HG03521 (cell line): ENCODE measurements around the gene SERF2.
A peak's percentile ranks its signal among the peaks of the same experiment; 100 is the strongest.
"Not testable (repeated sequence)": the region's sequence is repeated elsewhere in the genome, so short reads cannot be mapped to it uniquely, and the experiment has no call there.

Source experiments
- ATAC-seq: cut with Tn5 transposase; IDR thresholded peaks from one replicate; pipeline ENCODE4 v1.9.1; 2021; ENCODE audit warnings: mild to moderate bottlenecking, moderate library complexity; ENCODE audit not compliant: unreplicated experiment

SERF2 gene

DNA sequence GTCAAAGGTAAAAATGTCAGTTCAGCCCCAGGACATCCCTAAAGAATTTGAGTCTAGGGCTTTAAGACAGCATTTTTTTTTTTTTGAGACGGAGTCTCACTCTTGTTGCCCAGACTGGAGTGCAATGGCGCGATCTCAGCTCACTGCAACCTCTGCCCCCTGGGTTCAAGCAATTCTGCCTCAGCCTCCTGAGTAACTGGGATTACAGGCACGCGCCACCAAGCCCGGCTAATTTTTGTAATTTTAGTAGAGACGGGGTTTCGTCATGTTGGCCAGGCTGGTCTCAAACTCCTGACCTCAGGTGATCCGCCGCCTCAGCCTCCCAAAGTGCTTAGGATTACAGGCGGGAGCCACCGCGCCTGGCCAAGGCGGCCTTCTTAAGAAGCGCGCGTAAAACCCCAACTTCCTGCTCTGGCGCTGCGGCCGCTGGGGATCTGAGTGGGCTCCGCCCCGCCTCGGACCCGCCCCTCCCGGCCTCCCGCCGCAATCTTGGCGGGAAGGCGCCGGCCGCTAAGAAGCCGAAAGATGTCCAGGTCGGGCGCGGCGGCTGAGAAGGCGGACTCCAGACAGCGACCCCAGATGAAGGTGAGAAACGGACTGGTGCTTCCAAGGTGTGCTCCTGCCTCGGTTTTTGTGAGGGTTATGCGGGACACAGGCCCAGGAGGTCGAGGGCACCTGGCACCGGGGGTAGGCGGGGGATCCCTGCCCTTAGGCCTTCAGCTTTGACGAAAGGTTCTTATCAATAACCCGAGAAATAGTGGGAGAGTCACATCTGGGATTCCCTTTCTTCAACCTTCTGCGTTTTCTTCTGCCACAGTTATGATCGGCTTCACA lies 34.6 kb downstream of the SERF2 start, which contains the start of gene WDR76:
TSS of gene WDR76 (plus strand) at position 495 of the 834 bp plus-strand sequence. CDS start at position 526, 31 bp downstream.
- ATAC-seq: peak; percentile 50

DNA sequence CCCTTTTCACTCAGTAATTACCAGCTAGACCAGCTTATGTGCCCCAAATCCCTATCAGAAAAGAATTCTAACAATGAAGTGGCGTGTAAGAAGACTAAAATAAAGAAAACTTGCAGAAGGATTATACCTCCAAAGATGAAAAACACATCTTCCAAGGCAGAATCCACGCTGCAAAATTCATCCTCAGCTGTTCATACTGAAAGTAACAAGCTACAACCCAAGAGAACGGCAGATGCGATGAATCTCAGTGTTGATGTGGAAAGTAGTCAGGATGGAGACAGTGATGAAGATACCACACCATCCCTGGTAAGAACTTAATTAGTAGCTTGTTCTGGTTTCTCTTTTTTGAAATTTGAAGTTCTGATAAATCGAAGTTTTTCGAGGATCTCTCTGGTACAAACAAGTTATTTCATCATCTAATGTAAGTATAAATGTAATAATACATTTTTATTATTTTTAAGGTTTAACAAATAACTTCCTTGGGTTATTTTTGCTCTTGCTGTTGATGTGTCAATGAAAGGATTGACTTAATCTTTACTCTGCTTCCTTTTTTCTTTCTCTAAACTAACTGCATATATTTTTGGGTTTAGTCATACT lies 36.0 kb downstream of the SERF2 start:
- ATAC-seq: no peak

DNA sequence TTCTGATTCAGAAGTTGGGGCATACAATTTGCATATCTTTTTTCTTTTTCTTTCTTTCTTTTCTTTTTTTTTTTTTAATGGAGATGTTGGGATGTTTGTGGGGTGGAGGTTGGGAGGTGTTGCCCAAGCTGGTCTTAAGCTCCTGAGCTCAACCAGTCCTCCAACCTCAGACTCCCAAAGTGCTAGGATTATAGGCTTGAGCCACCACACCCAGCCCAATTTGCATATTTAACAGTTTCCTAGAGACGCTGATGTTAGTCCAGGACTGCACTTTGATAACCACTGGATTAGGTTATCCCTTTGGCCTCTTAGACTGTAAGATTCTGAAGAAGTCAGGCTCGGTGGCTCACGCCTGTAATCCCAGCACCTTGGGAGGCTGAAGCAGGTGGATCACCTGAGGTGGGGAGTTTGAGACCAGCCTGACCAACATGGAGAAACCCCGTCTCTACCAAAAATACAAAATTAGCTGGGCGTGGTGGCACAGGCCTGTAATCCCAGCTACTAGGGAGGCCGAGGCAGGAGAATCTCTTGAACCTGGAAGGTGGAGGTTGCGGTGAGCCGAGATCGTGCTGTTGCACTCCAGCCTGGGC lies 37.9 kb downstream of the SERF2 start:
- ATAC-seq: not testable (repeated sequence)

DNA sequence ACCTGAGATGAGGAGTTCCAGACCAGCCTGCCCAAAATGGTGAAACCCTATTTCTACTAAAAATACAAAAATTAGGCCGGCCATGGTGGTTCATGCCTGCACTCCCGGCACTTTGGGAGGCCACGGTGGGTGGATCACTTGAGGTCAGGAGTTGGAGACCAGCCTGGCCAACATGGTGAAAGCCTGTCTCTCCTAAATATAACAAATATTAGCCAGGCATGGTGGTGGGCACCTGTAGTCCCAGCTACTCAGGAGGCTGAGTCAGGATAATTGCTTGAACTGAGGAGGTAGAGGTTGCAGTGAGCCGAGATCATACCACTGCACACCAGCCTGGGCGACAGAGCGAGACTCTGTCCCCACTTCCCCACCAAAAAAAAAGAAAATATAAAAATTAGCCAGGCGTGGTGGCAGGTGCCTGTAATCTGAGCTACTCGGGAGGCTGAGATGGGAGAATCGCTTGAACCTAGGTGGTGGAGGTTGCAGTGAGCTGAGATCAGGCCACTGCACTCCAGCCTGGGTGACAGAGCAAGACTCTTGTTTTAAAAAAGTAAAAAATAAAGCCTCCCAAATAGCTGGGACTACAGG lies 38.7 kb downstream of the SERF2 start:
- not testable (repeated sequence) for ATAC-seq

DNA sequence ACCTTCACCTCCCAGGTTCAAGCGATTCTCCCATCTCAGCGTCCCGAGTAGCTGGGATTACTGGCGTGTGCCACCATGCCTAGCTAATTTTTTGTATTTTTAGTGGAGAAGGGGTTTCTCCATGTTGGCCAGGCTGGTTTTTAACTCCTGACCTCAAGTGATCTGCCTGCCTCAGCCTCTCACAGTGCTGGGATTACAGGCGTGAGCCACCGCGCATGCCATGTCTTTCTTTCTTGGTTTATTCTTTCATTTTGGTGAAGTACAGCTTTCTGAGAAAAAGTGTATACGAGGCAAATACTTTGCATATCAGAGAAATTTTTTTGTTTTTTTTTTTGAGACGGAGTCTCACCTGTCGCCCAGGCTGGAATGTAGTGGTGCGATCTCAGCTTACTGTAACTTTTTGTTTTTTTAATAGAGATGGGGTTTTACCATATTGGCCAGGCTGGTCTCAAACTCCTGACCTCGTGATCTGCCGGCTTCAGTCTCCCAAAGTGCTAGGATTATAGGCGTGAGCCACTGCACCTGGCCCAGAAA lies 39.5 kb downstream of the SERF2 start:
- ATAC-seq: not testable (repeated sequence)

DNA sequence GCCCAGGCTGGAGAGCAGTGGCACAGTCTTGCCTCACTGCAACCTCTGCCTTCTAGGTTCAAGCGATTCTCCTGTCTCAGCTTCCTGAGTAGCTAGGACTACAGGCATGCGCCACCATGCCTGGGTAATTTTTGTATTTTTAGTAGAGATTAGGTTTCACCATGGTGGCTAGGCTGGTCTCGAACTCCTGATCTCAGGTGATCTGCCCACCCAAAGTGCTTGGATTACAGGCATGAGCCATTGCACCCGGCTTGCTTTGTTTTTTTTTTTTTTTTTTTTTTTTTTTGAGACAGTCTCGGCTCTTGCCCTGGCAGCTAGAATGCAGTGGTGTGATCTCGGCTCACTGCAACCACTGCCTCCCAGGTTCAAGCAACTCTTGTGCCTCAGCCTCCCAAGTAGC lies 40.4 kb downstream of the SERF2 start:
- ATAC-seq: not testable (repeated sequence)

DNA sequence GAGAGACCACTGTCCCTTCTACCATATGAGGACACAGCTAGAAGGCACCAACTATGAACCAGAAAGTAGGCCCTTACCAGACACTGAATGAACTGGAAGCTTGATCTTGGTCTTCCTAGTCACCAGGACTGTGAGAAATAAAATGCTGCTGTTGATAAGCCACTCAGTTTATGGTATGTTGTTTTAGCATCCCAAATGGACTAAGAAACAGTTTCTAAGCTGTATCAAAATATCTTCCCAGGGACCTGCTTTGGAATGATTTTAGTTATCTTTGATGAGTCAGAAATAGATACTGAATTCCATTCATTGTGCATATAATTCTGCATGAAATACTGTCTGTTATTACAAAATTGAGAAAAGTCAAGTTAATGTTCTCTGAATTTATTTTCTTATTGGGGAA lies 53.3 kb downstream of the SERF2 start:
- ATAC-seq: no peak
